ENCODE results near the gene GOLGA6L10. TPM values are rescaled to one million over a fixed set of nuclear protein-coding genes. Genes with fewer than 3 reads are reported as not detected.
"Not testable (repeated sequence)": the region's sequence is repeated elsewhere in the genome, so short reads cannot be mapped to it uniquely, and the experiment has no call there.

GOLGA6L10 gene
- total RNA-seq, 1 experiment from 2014 or later = 2.0 TPM

DNA sequence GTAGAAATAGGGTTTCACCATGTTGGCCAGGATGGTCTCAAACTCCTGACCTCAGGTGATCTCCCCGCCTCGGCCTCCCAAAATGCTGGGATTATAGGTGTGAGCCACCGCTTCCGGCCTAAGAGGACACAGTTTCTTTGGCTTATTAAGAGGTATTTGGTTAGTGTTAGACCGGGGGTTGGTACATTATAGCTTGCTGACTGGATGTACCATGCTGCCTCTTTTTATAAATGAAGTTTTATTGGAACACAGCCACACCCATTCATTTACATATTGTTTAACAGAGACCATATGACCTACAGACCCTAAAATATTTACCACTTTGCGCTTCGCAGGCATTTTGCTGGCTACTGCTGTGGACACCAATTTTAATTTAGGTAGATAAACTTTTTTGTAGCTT is 11.3 kb upstream of the GOLGA6L10 start:
- H2AFZ ChIP-seq (ENCODE audit: low read length); DNase-seq; H3K79me2 ChIP-seq (ENCODE audit: low read length); H3K9me2 ChIP-seq (replicated peaks; ENCODE audit: insufficient read depth, low read length); H3K36me3 ChIP-seq (ENCODE audit: insufficient read depth, low read length); H3K4me2 ChIP-seq (ENCODE audit: low read depth, low read length, poor library complexity, severe bottlenecking); H3K9ac ChIP-seq (ENCODE audit: low read length); H3K4me3 ChIP-seq (ENCODE audit: low read length); H3K27ac ChIP-seq (ENCODE audit: low read length); H3K9me3 ChIP-seq (ENCODE audit: low read length); H4K20me1 ChIP-seq (ENCODE audit: insufficient read depth, low read depth, low read length); H3K4me1 ChIP-seq (ENCODE audit: low read length); H3K27me3 ChIP-seq (ENCODE audit: low read length): not testable (repeated sequence)

DNA sequence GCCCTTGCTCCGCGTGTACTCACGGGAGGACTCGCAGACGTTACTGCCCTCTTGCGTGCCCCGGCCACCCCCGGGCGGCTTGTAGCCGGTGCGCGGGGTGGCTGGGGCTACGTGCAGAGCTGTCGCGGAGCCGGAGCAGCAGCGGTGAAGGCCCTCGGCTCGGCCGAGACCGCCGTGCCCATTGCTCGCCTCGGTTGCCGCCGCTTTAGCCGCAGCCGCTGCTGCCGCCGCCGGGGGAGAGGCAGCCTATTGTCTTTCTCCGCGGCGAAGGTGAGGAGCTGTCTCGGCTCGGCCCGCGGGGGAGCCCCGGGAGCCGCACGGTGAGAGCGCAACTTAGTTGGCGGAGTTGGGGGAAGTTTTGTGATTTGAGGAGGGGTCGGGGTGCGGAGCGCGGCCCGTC is 5.8 kb upstream of the GOLGA6L10 start:
- H3K27ac ChIP-seq (ENCODE audit: low read length); DNase-seq; H3K36me3 ChIP-seq (ENCODE audit: insufficient read depth, low read length); H4K20me1 ChIP-seq (ENCODE audit: insufficient read depth, low read depth, low read length); H2AFZ ChIP-seq (ENCODE audit: low read length); H3K9me2 ChIP-seq (replicated peaks; ENCODE audit: insufficient read depth, low read length); H3K9ac ChIP-seq (ENCODE audit: low read length); H3K4me1 ChIP-seq (ENCODE audit: low read length); H3K79me2 ChIP-seq (ENCODE audit: low read length); H3K4me3 ChIP-seq (ENCODE audit: low read length); H3K9me3 ChIP-seq (ENCODE audit: low read length); H3K4me2 ChIP-seq (ENCODE audit: low read depth, low read length, poor library complexity, severe bottlenecking); H3K27me3 ChIP-seq (ENCODE audit: low read length): not testable (repeated sequence)

DNA sequence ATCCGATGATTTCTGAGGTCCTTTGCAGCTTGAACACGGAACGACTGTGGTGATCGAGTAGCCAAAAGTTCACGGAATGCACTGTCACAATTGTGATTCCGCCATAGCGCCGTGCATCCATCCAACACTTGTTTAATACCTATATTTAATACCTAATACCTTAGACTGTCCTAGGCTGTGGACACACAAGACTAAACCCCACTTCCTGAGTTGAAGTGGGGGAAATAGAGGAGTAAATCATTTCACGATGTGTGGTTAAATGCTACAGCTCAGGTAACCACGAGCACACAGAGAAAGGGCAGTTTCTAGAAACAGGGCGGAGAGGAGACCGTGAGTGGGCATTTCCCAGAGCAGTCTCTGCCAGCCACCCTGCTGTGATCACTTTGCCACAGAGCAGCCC is 5.3 kb upstream of the GOLGA6L10 start:
- H3K36me3 ChIP-seq (ENCODE audit: insufficient read depth, low read length); H3K27me3 ChIP-seq (ENCODE audit: low read length); H2AFZ ChIP-seq (ENCODE audit: low read length); H3K27ac ChIP-seq (ENCODE audit: low read length); DNase-seq; H3K4me1 ChIP-seq (ENCODE audit: low read length); H3K9me2 ChIP-seq (replicated peaks; ENCODE audit: insufficient read depth, low read length); H3K79me2 ChIP-seq (ENCODE audit: low read length); H4K20me1 ChIP-seq (ENCODE audit: insufficient read depth, low read depth, low read length); H3K9me3 ChIP-seq (ENCODE audit: low read length): not testable (repeated sequence)
- Histone ChIP-seq H3K9ac (ENCODE audit: low read length) (peak overlapping the region; percentile 53; the same call in 1 of the 2 replicates), H3K4me2 (ENCODE audit: low read depth, low read length, poor library complexity, severe bottlenecking) (peak overlapping the region; percentile 62), H3K4me3 (ENCODE audit: low read length) (0 out of 2 replicates have a peak overlapping the region, but pooled peaks have one; percentile 59)

DNA sequence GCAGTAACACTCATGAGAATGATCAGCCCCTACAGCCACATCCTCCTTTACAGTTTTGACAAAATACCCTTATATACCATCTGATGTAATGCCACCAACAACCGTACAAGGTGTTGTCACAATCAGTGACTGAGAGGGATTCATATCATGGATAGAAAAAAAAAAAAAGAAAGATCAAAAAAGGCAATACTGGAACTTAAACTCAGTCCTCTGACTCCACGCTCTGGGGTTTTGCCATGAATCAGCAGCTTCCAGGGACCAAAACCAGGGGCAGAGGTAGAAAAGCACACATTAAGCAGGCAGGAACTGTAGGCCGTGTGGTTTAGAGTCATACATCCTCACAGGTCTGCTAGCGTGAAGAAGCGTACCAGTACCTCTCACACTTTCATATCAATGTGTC is 1.6 kb downstream of the GOLGA6L10 start:
- H3K4me1 ChIP-seq (ENCODE audit: low read length); H3K9ac ChIP-seq (ENCODE audit: low read length); H3K9me3 ChIP-seq (ENCODE audit: low read length); DNase-seq; H3K4me2 ChIP-seq (ENCODE audit: low read depth, low read length, poor library complexity, severe bottlenecking); H3K9me2 ChIP-seq (replicated peaks; ENCODE audit: insufficient read depth, low read length); H3K4me3 ChIP-seq (ENCODE audit: low read length); H4K20me1 ChIP-seq (ENCODE audit: insufficient read depth, low read depth, low read length); H3K79me2 ChIP-seq (ENCODE audit: low read length); H3K27me3 ChIP-seq (ENCODE audit: low read length); H2AFZ ChIP-seq (ENCODE audit: low read length); H3K36me3 ChIP-seq (ENCODE audit: insufficient read depth, low read length); H3K27ac ChIP-seq (ENCODE audit: low read length): not testable (repeated sequence)

- H3K4me2 ChIP-seq (ENCODE audit: low read depth, low read length, poor library complexity, severe bottlenecking); DNase-seq; H3K4me1 ChIP-seq (ENCODE audit: low read length); H2AFZ ChIP-seq (ENCODE audit: low read length); H4K20me1 ChIP-seq (ENCODE audit: insufficient read depth, low read depth, low read length); H3K79me2 ChIP-seq (ENCODE audit: low read length); H3K9ac ChIP-seq (ENCODE audit: low read length); H3K27me3 ChIP-seq (ENCODE audit: low read length); H3K9me2 ChIP-seq (replicated peaks; ENCODE audit: insufficient read depth, low read length); H3K9me3 ChIP-seq (ENCODE audit: low read length); H3K36me3 ChIP-seq (ENCODE audit: insufficient read depth, low read length); H3K4me3 ChIP-seq (ENCODE audit: low read length); H3K27ac ChIP-seq (ENCODE audit: low read length): not testable (repeated sequence)
Observed at GRCh38 chr15:82345176-82345575, 4.1 kb downstream of the GOLGA6L10 start.

GRCh38 chr15:82344421-82344820 is 4.9 kb downstream of the GOLGA6L10 start:
- not testable (repeated sequence) for H3K36me3 ChIP-seq (ENCODE audit: insufficient read depth, low read length); H3K27me3 ChIP-seq (ENCODE audit: low read length); H3K9me2 ChIP-seq (replicated peaks; ENCODE audit: insufficient read depth, low read length); DNase-seq; H3K4me1 ChIP-seq (ENCODE audit: low read length); H3K9ac ChIP-seq (ENCODE audit: low read length); H3K79me2 ChIP-seq (ENCODE audit: low read length); H3K27ac ChIP-seq (ENCODE audit: low read length); H3K4me3 ChIP-seq (ENCODE audit: low read length); H3K4me2 ChIP-seq (ENCODE audit: low read depth, low read length, poor library complexity, severe bottlenecking); H3K9me3 ChIP-seq (ENCODE audit: low read length); H4K20me1 ChIP-seq (ENCODE audit: insufficient read depth, low read depth, low read length); H2AFZ ChIP-seq (ENCODE audit: low read length)

DNA sequence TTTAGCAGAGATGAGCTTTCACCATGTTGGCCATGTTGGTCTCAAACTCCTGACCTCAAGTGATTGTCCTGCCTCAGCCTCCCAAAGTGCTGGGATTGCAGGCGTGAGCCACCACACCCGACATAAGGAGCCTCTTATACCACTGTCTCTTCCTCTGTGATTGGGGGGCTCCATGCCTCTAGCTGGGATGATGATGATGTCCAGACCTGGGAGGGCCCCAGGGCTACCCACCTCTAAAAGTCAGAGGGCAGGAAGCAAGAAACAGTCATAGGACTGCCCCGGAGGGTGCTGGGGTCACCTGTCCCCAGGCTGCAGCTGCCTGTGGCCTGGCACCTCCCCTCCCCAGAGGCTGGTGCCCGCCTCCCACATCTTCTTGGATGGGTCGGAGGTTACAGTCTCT is 5.4 kb downstream of the GOLGA6L10 start:
- not testable (repeated sequence) for H2AFZ ChIP-seq (ENCODE audit: low read length); H3K79me2 ChIP-seq (ENCODE audit: low read length); H3K27me3 ChIP-seq (ENCODE audit: low read length); H3K9me3 ChIP-seq (ENCODE audit: low read length); H3K9me2 ChIP-seq (replicated peaks; ENCODE audit: insufficient read depth, low read length); H3K4me3 ChIP-seq (ENCODE audit: low read length); H4K20me1 ChIP-seq (ENCODE audit: insufficient read depth, low read depth, low read length); H3K36me3 ChIP-seq (ENCODE audit: insufficient read depth, low read length); H3K4me2 ChIP-seq (ENCODE audit: low read depth, low read length, poor library complexity, severe bottlenecking); H3K9ac ChIP-seq (ENCODE audit: low read length); DNase-seq; H3K27ac ChIP-seq (ENCODE audit: low read length); H3K4me1 ChIP-seq (ENCODE audit: low read length)

DNA sequence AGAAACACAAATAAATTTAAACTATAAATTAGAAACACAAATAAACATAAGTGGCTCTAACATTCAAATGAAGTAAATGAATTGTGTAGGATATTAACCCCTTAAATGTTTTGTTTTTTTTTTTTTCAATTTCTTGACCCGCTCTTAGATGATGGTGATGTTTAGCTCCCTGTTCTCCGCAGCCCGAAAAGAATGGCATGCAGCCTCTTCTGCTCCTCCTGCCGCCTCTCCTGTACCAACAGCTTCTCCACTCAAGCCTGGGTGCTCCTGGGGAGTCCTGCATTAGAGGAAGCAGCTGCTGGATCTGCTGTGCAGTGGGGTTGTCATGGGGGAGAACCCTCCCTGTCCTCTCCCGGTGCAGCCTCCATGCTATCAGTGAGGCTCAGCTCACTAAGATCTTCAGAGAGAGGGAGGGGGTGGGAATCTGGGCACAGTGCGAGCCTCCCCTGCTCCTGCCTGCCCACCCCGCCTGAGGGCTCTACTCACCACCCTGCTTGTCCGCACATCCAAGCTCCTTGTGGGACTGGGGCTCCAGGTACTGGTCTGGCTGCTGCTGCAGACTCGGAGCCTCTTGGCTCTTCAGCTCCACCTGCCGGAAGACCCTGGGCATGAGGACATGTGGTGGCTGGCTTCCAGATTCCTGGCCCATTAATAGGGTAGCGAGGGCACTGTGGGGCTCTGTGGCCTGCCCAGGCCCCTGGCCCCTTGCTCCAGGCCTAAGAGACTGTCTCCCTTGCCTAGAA is 6.5 kb downstream of the GOLGA6L10 start:
- H3K9me2 ChIP-seq (replicated peaks; ENCODE audit: insufficient read depth, low read length) = not testable (repeated sequence)

DNA sequence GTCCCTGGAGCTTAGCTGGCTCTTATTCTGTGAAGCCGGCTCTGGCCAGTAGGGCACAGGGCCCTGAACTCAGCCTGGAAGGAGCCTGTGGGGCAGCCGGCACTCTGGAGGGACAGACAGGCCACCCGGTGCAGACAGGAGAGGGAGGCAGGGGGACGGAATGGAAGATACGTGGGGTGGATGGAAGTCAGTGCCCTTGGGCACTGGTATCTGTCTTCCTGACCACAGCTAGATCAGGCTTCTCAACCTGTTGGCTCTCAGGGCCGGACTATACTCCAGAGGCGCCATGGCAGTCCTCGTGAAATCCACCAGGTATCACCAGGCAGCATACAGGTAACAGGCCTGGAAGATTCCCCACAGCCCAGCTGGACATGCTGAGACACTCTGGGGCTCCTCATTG is 10.7 kb downstream of the GOLGA6L10 start:
- not testable (repeated sequence) for H3K4me2 ChIP-seq (ENCODE audit: low read depth, low read length, poor library complexity, severe bottlenecking); H2AFZ ChIP-seq (ENCODE audit: low read length)

More for the DNA sequence above, 6.5 kb downstream of the GOLGA6L10 start:
- not testable (repeated sequence) for H3K4me2 ChIP-seq (ENCODE audit: low read depth, low read length, poor library complexity, severe bottlenecking); H3K27me3 ChIP-seq (ENCODE audit: low read length); H3K36me3 ChIP-seq (ENCODE audit: insufficient read depth, low read length); H3K4me3 ChIP-seq (ENCODE audit: low read length); H3K9ac ChIP-seq (ENCODE audit: low read length); H3K27ac ChIP-seq (ENCODE audit: low read length); H2AFZ ChIP-seq (ENCODE audit: low read length); DNase-seq; H3K79me2 ChIP-seq (ENCODE audit: low read length); H3K4me1 ChIP-seq (ENCODE audit: low read length); H4K20me1 ChIP-seq (ENCODE audit: insufficient read depth, low read depth, low read length); H3K9me3 ChIP-seq (ENCODE audit: low read length)

More for the DNA sequence above, 10.7 kb downstream of the GOLGA6L10 start:
- peak; percentile 2 for DNase-seq
- not testable (repeated sequence) for H4K20me1 ChIP-seq (ENCODE audit: insufficient read depth, low read depth, low read length); H3K27me3 ChIP-seq (ENCODE audit: low read length); H3K9me2 ChIP-seq (replicated peaks; ENCODE audit: insufficient read depth, low read length); H3K4me1 ChIP-seq (ENCODE audit: low read length); H3K9ac ChIP-seq (ENCODE audit: low read length); H3K79me2 ChIP-seq (ENCODE audit: low read length); H3K27ac ChIP-seq (ENCODE audit: low read length); H3K36me3 ChIP-seq (ENCODE audit: insufficient read depth, low read length); H3K4me3 ChIP-seq (ENCODE audit: low read length); H3K9me3 ChIP-seq (ENCODE audit: low read length)

Measured in Karpas-422 (cell line).